ENCODE results near the gene WBP2NL. TPM values are rescaled to one million over a fixed set of nuclear protein-coding genes. Genes with fewer than 3 reads are reported as not detected.

WBP2NL gene
- total and polyA plus RNA-seq, 10 donors: 1.2 to 5.0 (median 1.8) TPM

DNA sequence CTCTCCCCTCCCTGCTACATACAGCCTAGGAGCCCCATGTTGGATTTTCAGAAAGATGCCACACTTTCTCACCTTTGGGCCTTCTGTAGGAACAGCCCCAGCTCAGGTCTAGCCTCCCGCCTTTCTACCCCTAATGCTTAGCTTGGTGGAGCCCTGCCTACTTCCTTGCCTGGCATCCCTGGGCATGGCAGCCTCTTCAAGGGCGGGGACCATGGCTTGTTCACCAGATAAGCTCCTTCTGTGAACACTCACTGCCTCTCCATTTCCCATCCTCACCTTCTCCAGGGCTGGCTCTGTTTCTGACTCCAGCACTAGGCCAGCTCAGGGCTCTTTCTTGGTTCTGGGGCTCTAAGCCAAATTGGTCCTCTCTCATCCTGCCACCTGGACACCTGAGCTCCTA lies 28.0 kb upstream of the WBP2NL start:
- no peaks in the 10 kb centered on the region for H3K36me3 ChIP-seq
- intact Hi-C loops (cut with DNase I; ENCODE audit: low total_unique reads): no loop called here
- DNase-seq: no peak

DNA sequence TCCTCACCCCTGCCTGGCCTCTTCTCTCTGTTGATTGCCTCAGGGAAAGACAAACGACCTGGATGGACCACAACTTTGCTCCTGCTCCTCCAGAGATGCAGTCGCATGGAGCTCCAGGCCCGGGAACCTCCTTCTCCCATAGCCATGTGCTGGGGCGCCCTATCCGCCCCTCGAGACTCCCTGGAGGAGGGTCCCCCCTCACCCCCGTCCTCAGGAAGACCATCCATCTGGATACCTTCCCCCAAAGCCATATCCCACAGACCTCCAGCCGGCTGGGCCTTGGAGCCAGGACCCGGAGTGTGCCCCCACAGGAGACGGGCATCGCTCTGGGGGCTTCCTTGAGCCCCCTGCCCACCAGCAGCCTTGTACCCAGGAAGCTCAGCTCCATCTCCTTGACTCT lies 27.2 kb upstream of the WBP2NL start:
- TF ChIP-seq POLR2AphosphoS5 (IDR thresholded peaks at IDR 0.05): no peak
- no peak for TF ChIP-seq CTCF (IDR thresholded peaks at IDR 0.05 in 8 of 11, conservative IDR thresholded peaks at IDR 0.05 in 3 of 11)
- no peak for TF ChIP-seq POLR2A (IDR thresholded peaks at IDR 0.05)
- no peak overlapping the region for H3K4me3 ChIP-seq
- H3K4me1 ChIP-seq: peaks cover 3 to 8% (median 6%) of the 10 kb centered on the region in 6 donors
- H3K27me3 ChIP-seq (replicated peaks in 1 of 7): peaks cover 0 to 55% (median 20%) of the 10 kb centered on the region in 7 donors
- H3K36me3 ChIP-seq: no peaks in the 10 kb centered on the region
- no peak for DNase-seq
- intact Hi-C loops (cut with DNase I; ENCODE audit: low total_unique reads): no loop called here
- H3K9me3 ChIP-seq: no peaks in the 10 kb centered on the region
- no peak overlapping the region for H3K27ac ChIP-seq
- WGBS, 5 donors: 74 to 92% (median 88%) methylated on average over 9 to 11 of the region's 11 CpGs

More for the DNA sequence above, 28.0 kb upstream of the WBP2NL start:
- TF ChIP-seq POLR2AphosphoS5 (IDR thresholded peaks at IDR 0.05) (no peak), POLR2A (IDR thresholded peaks at IDR 0.05) (no peak), CTCF (IDR thresholded peaks at IDR 0.05 in 8 of 11, conservative IDR thresholded peaks at IDR 0.05 in 3 of 11) (no peak)
- no peaks in the 10 kb centered on the region for H3K4me1 ChIP-seq
- H3K27me3 ChIP-seq (replicated peaks in 1 of 7): peaks cover 0 to 47% (median 12%) of the 10 kb centered on the region in 7 donors
- H3K9me3 ChIP-seq: no peaks in the 10 kb centered on the region
- no peak overlapping the region for H3K27ac ChIP-seq
- H3K4me3 ChIP-seq: no peak overlapping the region
- 72 to 90% (median 81%) methylated on average over 2 of the region's 2 CpGs for WGBS, 5 donors

- Histone ChIP-seq H3K27ac (no peak overlapping the region), H3K36me3 (no peaks in the 10 kb centered on the region), H3K9me3 (no peaks in the 10 kb centered on the region), H3K4me1 (peaks cover 3 to 17% (median 13%) of the 10 kb centered on the region in 6 donors), H3K27me3 (replicated peaks in 1 of 7) (peaks cover 0 to 81% (median 30%) of the 10 kb centered on the region in 7 donors), H3K4me3 (no peak overlapping the region)
- intact Hi-C loops (cut with DNase I; ENCODE audit: low total_unique reads): no loop called here
- 52 to 78% (median 64%) methylated on average over 10 of the region's 10 CpGs for WGBS, 5 donors
- no peak for DNase-seq
- TF ChIP-seq POLR2AphosphoS5 (IDR thresholded peaks at IDR 0.05) (no peak), CTCF (IDR thresholded peaks at IDR 0.05 in 8 of 11, conservative IDR thresholded peaks at IDR 0.05 in 3 of 11) (no peak), POLR2A (IDR thresholded peaks at IDR 0.05) (no peak)
Observed at GRCh38 chr22:41974691-41975290, 23.8 kb upstream of the WBP2NL start.

- no peak for TF ChIP-seq POLR2A (IDR thresholded peaks at IDR 0.05)
- TF ChIP-seq CTCF (IDR thresholded peaks at IDR 0.05 in 8 of 11, conservative IDR thresholded peaks at IDR 0.05 in 3 of 11): no peak
- TF ChIP-seq POLR2AphosphoS5 (IDR thresholded peaks at IDR 0.05): no peak
- WGBS, 5 donors: 69 to 76% (median 73%) methylated on average over 12 of the region's 12 CpGs
- H3K4me3 ChIP-seq: peak overlapping the region in 1 of 8 donors; percentile 76
- DNase-seq: no peak
- H3K4me1 ChIP-seq: peaks cover 3 to 17% (median 13%) of the 10 kb centered on the region in 6 donors
- H3K36me3 ChIP-seq: no peaks in the 10 kb centered on the region
- H3K27me3 ChIP-seq (replicated peaks in 1 of 7): peaks cover 0 to 81% (median 30%) of the 10 kb centered on the region in 7 donors
- no peaks in the 10 kb centered on the region for H3K9me3 ChIP-seq
- H3K27ac ChIP-seq: no peak overlapping the region
- intact Hi-C loops (cut with DNase I; ENCODE audit: low total_unique reads): no loop called here
Observed at GRCh38 chr22:41975299-41976069, 23.1 kb upstream of the WBP2NL start.

Data from spleen (tissue), 11 donors.